ENCODE data around the gene JSRP1.

The JSRP1 gene

GRCh38 chr19:2245273-2245672 is 10.9 kb downstream of the JSRP1 start:
- no peak for DNase-seq

GRCh38 chr19:2244486-2244885 is 11.7 kb downstream of the JSRP1 start:
- no peak for DNase-seq

- DNase-seq = no peak
These were observed 12.1 kb downstream of the JSRP1 start for GRCh38 chr19:2244125-2244411.

- no peak for DNase-seq
These were observed 12.7 kb downstream of the JSRP1 start for GRCh38 chr19:2243274-2244124.

GRCh38 chr19:2242816-2243215 is 13.4 kb downstream of the JSRP1 start:
- DNase-seq = no peak

- DNase-seq = no peak
These were observed 14.1 kb downstream of the JSRP1 start for GRCh38 chr19:2242092-2242537.

GRCh38 chr19:2240881-2241760 is 15.1 kb downstream of the JSRP1 start:
- DNase-seq = no peak

- peak; percentile 21 for DNase-seq
These were observed 16.1 kb downstream of the JSRP1 start for GRCh38 chr19:2239771-2240770.

- no peak for DNase-seq
These were observed 17.0 kb downstream of the JSRP1 start for GRCh38 chr19:2239173-2239572.

- DNase-seq = no peak
These were observed 18.4 kb downstream of the JSRP1 start for GRCh38 chr19:2237869-2238153.

GRCh38 chr19:2237051-2237868 is 19.0 kb downstream of the JSRP1 start:
- DNase-seq = no peak

GRCh38 chr19:2236314-2237050 is 19.7 kb downstream of the JSRP1 start, which contains the start of the genes PLEKHJ1 and SF3A2:
PLEKHJ1 (minus strand) TSS chr19:2236329; CDS start chr19:2236248, 81 bp downstream.
SF3A2 (plus strand) TSS chr19:2236824; CDS start chr19:2243419, 6,595 bp downstream.
- peak; percentile 98 for DNase-seq

- DNase-seq = no peak
These were observed 20.2 kb downstream of the JSRP1 start for GRCh38 chr19:2236064-2236313.

- no peak for DNase-seq
These were observed 20.7 kb downstream of the JSRP1 start for GRCh38 chr19:2235381-2236063.

GRCh38 chr19:2234996-2235380 is 21.2 kb downstream of the JSRP1 start:
- DNase-seq = no peak

- no peak for DNase-seq
These were observed 22.5 kb downstream of the JSRP1 start for GRCh38 chr19:2233601-2234280.

GRCh38 chr19:2232286-2233151 is 23.7 kb downstream of the JSRP1 start:
- DNase-seq = no peak

GRCh38 chr19:2231621-2232221 is 24.5 kb downstream of the JSRP1 start:
- no peak for DNase-seq

All from CD4-positive, alpha-beta T cell treated with Interferon gamma for 1 hour (primary cell).